GM18867 (cell line): ENCODE measurements around the gene SYT15.
"Not testable (repeated sequence)": the region's sequence is repeated elsewhere in the genome, so short reads cannot be mapped to it uniquely, and the experiment has no call there.

Experiments used
- ATAC-seq: cut with Tn5 transposase; IDR thresholded peaks from one replicate; pipeline ENCODE4 v1.9.1; 2021; ENCODE audit warnings: mild to moderate bottlenecking, moderate library complexity; ENCODE audit not compliant: unreplicated experiment

SYT15 gene

GRCh38 chr10:46556515-46557318 lies 22.2 kb upstream of the SYT15 start, which contains the start of gene GPRIN2:
Gene GPRIN2, minus strand, starts transcription at chr10:46556658. Its CDS starts 5,922 bp downstream, at chr10:46550736.
- no peak for ATAC-seq

- ATAC-seq: no peak
Observed at GRCh38 chr10:46557319-46558121, 21.4 kb upstream of the SYT15 start.

DNA sequence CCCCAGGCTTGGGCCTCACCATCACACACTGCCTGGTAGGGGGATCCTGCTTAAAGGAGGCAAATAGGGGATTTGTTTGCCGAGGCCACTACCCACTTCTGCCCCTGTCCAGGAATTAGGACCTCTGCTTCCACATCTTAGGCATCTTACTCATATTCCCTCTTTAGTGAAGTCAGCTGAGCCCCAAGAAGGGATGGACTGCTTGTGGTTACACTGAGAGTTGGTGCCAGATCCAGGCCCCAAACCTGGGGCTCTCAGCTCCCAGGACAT lies 20.9 kb upstream of the SYT15 start:
- ATAC-seq: no peak

DNA sequence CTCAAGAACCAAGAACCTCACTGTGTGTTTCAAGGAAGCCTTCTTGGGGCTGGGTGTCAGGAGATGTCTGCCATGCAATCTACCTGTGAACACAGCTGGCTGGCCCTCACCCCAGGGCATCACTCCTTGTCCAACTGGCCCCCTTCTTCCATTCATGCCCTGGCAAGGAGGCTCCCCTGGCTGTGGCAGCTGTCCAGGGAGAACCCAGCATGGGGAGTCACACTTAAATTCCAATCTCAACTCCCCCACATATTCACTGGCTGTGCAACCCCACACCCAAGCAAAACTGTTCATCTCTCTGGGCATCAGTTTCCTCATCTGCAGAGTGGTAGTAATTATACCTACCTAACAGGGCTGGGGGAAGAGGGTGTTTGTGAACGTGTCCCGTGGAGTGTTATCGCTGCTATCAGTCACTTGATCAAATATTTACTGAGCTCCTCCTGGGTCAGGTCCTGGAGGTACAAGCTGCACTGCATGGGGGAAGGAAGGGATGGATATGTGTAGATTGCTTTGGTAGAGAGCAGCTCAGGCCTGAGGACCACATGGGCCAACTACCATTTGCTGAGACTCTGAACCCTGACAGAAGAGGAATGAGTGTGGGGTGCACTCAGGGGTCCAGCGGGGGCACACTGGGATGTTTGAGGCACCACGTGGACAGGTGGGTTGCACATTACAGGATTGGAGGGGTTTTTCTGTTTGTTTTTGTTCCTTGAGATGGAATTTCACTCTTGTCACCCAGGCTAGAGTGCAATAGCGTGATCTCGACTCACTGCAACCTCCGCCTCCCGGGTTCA lies 20.3 kb upstream of the SYT15 start:
- ATAC-seq: no peak

DNA sequence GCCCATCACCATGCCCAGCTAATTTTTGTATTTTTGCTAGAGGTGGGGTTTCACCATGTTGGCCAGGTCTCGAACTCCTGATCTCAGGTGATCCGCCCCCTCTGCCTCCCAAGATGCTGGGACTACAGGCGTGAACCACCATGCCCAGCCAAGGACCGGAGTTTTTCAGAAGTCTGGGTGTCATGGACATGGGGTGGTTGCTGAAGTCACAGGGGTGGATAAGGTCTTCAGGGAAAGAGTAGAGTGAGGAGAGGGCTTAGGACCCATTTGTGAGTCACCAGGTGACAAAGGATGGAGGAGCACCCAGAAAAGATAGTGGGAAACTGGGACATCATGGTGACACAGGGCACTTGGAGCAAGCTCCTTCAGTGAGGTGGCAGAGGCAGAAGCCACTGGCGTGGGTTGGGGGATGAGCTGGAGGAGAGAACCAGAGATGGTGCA lies 19.7 kb upstream of the SYT15 start:
- no peak for ATAC-seq

DNA sequence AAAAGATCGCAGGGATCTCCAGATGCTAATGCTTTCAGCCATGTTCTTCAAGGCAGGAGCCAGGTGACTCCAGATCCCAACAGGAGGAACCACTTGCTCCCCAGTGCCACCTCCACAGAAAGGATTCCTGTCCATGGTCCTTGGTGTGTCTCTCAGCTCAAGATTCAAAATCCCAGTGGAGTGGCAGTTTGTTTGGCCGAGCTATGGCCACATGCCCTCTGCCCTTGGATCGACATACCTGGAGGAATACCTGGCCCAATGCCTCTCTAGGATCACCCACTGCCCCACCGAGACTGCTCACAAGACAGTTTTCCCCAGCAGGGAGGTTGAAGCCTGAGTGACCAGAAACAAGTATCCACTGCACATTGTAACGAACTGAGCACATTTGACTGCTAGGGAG lies 18.5 kb upstream of the SYT15 start:
- ATAC-seq: no peak

GRCh38 chr10:46560952-46561351 lies 18.0 kb upstream of the SYT15 start:
- no peak for ATAC-seq

- peak; percentile 66 for ATAC-seq
Observed at GRCh38 chr10:46565591-46566332, 13.2 kb upstream of the SYT15 start.

DNA sequence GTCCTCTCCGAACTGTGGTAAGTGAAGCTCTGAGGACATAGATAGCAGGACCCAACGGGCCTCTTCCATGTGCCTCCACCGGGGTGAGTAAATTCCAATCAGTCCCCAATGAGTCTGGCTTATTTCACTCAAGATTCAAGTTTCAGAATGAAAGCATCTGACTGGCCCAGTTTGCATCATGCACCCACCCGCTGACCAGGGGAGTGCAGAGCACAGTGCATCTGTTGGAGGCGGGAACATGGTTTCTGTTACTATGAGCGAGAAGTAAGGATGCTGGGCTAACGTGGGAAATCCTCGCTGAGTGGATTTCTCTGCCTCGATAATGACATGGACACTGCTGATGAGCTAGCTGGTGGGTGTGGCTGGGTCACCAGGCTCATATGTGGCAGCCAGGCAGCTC lies 11.8 kb upstream of the SYT15 start:
- not testable (repeated sequence) for ATAC-seq

DNA sequence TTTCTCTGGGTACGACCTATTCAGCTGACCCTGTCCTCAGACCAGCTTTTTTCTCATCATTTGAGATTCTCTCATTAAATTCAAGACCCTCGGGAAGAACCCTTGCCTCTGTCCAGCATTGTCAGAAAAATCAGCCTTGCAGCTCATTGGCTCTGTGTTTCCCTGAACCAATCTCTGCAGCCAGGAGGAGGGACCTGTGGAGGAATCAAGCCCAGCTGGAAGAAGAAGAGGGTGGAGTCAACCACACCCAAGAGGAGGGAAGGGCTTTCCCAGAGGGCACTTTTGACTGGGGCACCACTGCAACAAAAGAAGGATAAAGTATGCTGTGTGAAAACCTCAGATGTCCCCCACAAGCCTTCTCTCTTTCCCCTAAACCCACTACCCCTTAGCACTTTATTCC lies 8.3 kb upstream of the SYT15 start:
- not testable (repeated sequence) for ATAC-seq

GRCh38 chr10:46572765-46573164 lies 6.2 kb upstream of the SYT15 start:
- not testable (repeated sequence) for ATAC-seq

GRCh38 chr10:46573314-46573713 lies 5.6 kb upstream of the SYT15 start:
- ATAC-seq: not testable (repeated sequence)

GRCh38 chr10:46573884-46574283 lies 5.0 kb upstream of the SYT15 start:
- ATAC-seq: not testable (repeated sequence)

GRCh38 chr10:46577624-46578473 lies 1.1 kb upstream of the SYT15 start:
- not testable (repeated sequence) for ATAC-seq

DNA sequence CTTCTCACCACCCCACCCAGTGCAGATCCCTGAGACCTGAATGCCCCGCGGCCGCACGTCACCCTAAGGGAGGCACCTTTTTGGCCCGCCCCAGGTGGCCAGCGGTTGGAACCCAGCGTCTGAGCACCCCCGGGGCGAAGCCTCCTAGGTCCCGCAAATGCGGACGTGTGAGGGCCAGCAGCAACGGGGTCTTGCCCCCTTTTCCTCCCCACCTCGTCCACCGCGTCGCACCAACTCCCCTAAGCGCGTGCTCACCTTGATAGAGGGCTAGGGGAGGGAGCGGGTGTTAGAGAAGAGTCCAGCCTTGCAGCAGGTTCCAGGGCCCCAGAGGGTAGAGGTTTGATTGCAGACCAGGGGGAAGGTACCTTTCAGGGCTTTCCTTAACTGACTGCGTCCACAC lies 450 bp downstream of the SYT15 start:
- ATAC-seq: not testable (repeated sequence)

- not testable (repeated sequence) for ATAC-seq
Observed at GRCh38 chr10:46581997-46582396, 3.1 kb downstream of the SYT15 start.

DNA sequence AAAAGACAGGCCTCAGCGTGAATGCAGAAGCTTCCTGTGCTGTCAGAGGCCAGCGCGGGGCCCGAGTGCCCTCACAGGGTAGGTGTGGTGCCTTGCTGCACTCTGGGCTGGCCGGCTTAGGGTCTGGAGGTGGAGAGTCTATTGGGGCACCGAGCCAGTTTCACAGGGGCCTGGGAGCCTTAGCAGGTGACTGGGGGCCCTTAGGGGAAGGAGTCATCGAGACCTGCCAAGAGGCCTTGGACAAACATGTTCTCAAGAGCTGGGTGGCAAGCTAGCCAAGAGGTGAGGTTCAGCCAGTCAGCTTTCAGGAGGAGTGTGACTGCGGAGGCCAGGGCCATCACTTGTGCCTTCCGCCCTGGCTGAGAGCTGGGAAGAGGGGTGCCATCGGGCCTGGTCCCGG lies 3.6 kb downstream of the SYT15 start:
- ATAC-seq: not testable (repeated sequence)

DNA sequence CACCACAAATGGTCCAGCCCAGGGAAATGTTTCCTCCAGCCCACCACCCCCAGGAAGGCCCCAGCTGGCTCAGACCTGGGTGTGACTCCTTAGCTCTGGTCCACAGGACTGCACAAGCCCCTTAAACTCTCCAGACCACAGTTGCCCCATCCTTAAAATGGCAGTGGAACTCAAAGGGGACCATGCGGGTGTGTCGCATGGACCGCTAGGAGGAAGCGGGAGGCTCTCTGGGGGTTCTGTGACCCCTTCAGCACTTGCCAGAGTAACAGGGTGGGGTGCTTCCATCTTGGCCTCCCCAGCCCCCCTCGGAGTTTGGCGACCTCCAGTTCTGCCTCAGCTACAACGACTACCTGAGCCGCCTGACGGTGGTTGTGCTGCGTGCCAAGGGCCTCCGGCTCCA lies 5.3 kb downstream of the SYT15 start:
- ATAC-seq: not testable (repeated sequence)

DNA sequence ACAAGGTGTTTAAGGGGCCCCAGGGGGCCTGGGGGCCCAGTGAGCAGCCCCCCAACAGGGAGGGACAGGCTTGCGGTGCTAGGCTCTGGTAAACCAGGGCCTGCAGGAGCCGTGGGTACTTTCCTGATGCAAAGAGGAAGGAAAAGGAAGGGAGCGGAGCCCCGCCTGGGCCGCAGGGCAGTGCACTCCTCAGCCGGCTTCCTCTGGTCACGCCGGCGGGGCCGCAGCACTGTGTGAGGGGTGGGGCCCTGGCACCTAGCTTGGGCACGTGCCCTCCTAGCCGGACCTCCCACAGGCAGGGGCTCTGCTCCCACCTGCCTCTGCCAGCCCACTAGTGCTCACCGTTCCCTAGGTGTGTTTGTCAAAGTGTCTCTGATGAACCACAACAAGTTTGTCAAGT lies 6.3 kb downstream of the SYT15 start:
- not testable (repeated sequence) for ATAC-seq

- ATAC-seq: not testable (repeated sequence)
Observed at GRCh38 chr10:46587546-46587945, 8.6 kb downstream of the SYT15 start.
